Fibroblast of the aortic adventitia (primary cell): Measurements from ENCODE around the gene BTBD8. TPM values are rescaled to one million over a fixed set of nuclear protein-coding genes. Genes with fewer than 3 reads are reported as not detected.

Source experiments
- DNase-seq: peaks from one replicate; pipeline ENCODE4 v3.0.0-alpha.2; 2010; ENCODE audit warnings: low read depth
- H3K4me3 ChIP-seq: 2 replicates; pipeline ENCODE4 v1.5.1; 2011; ENCODE audit warnings: low read depth, mild to moderate bottlenecking, control low read depth, low read length, moderate library complexity
- CTCF ChIP-seq: IDR thresholded peaks from 2 replicates; pipeline ENCODE4 v1.5.1; 2011; ENCODE audit warnings: mild to moderate bottlenecking, low read length, control low read depth, inconsistent platforms; ENCODE audit not compliant: insufficient read depth
- total RNA-seq: library from RNA; depleted of rRNA; stranded (reverse); fragments of >200 nt; gene quantifications from 2 replicates; pipeline ENCODE4 v1.2.3, GENCODE V29; 2012; ENCODE audit warnings: low replicate concordance

BTBD8 gene
- total RNA-seq, 1 donor: 5.2 TPM

GRCh38 chr1:92194511-92194910 is 114.4 kb downstream of the BTBD8 start:
- DNase-seq: peak; percentile 24
- no peak overlapping the region for H3K4me3 ChIP-seq
- TF ChIP-seq CTCF: no peak

- no peak overlapping the region for H3K4me3 ChIP-seq
- no peak for TF ChIP-seq CTCF
- no peak for DNase-seq
These were observed 121.8 kb downstream of the BTBD8 start for GRCh38 chr1:92201973-92202372.

DNA sequence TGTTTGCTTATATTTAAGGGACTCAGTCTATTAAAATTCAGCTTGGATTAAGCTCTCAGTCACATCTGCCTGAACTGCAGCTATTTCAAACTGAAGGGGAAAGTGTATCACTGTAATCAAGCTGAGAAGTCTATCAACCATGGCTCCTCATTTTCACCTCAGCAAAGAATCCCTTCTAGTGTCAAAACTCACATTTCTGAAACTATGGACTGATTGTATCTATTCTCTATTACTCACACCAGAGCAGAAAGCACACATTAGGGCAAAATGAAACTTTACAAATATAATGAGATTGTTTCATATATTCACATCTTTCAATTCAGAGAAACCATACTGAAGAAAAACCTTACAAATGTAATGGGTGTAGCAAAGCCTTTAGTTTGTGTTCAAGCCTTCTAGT is 123.0 kb downstream of the BTBD8 start:
- H3K4me3 ChIP-seq: no peak overlapping the region
- no peak for TF ChIP-seq CTCF
- no peak for DNase-seq

- DNase-seq: no peak
- H3K4me3 ChIP-seq: no peak overlapping the region
- TF ChIP-seq CTCF: no peak
These were observed 130.6 kb downstream of the BTBD8 start for GRCh38 chr1:92210701-92211100.

- TF ChIP-seq CTCF: no peak
- DNase-seq: peak; percentile 65
- no peak overlapping the region for H3K4me3 ChIP-seq
These were observed 131.0 kb downstream of the BTBD8 start for GRCh38 chr1:92211166-92211565.

DNA sequence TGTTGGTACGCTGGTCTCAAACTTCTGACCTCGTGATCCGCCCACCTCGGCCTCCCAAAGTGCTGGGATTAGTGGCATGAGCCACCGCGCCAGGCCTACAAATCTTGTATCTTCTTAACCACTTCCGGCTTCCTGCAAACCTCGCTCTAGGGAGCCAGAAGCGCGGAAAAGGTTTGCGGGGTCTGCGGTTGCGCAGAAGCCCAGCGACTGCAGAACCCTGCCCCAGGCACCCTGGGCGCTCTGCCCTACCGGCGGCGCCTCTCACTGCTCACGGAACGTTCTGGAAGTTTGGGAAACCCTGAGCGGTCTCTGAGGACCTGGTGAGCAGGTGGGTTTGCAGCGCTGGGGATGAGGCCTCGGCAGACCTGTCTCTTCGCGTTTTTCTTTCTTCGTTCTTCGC is 137.6 kb downstream of the BTBD8 start, which contains the start of gene C1orf146:
Gene C1orf146 (plus strand): TSS at position 195 of the 400 bp plus-strand sequence. CDS start 13,506 bp downstream, outside the sequence.
- H3K4me3 ChIP-seq: no peak within 1 kb of the TSS
- DNase-seq: no peak
- no peak for TF ChIP-seq CTCF

DNA sequence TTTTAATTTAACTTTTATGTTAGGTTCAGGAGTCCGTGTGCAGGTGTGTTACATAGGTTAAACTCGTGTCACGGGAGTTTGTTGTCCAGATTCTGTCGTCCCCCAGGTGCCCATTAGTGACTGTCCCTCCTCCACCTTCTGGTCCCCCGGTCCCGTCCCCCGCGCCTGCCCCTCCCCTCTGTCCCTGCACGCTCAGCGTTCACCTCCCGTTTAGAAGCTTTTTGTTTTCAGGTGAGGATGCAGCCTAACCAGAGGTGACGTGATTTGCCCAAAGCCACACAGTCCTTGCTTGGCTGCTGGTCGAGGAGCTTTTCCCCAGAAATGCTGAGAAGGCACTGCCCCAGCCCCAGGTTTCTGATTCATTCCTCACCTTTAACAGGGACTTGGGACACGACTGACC is 138.4 kb downstream of the BTBD8 start:
- TF ChIP-seq CTCF: no peak
- no peak for DNase-seq
- no peak overlapping the region for H3K4me3 ChIP-seq
